Activated gamma-delta T cell (primary cell): ENCODE data around the gene KCNK13.
"Not testable (repeated sequence)": the region's sequence is repeated elsewhere in the genome, so short reads cannot be mapped to it uniquely, and the experiment has no call there.

Experiments
- DNase-seq: peaks from one replicate; lab custom pipeline; 2025; lab: John Stamatoyannopoulos, UW

The KCNK13 gene

DNA sequence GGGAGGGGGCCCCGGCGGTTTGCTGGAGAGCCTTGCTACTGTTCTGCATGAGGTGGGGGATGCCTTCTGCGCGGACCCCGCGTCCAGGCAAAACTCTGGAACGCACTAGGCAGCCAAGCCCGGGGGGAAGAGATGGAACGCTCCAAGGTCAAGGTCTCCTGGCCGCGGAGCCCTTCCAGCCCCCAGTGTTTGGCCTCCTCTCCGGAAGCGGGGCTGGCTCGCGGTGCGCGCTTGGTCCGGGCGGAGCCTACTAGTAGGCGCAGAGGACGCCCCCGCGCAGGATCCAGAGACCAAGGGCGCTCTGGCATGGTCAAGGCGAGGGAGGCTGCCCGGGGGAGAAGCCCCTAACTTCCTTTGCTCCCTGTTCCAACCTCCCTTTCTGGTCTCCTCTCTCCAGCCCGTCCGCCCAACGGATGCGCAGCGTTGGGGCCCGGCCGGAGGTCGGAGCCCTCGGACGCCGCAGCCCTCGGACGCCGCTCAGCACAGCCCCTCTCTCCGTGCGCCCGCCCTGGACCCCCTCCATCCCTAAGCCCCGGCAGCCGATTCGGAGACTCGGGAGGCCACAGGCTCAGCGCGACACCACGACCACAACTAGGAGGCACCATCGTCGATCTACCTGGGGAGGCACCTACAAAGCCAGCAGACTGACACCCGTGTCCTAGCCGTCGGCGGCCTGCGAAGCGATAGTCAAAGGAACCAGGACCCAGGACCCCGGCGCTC is 669 bp upstream of the KCNK13 start:
- no peak for DNase-seq

DNA sequence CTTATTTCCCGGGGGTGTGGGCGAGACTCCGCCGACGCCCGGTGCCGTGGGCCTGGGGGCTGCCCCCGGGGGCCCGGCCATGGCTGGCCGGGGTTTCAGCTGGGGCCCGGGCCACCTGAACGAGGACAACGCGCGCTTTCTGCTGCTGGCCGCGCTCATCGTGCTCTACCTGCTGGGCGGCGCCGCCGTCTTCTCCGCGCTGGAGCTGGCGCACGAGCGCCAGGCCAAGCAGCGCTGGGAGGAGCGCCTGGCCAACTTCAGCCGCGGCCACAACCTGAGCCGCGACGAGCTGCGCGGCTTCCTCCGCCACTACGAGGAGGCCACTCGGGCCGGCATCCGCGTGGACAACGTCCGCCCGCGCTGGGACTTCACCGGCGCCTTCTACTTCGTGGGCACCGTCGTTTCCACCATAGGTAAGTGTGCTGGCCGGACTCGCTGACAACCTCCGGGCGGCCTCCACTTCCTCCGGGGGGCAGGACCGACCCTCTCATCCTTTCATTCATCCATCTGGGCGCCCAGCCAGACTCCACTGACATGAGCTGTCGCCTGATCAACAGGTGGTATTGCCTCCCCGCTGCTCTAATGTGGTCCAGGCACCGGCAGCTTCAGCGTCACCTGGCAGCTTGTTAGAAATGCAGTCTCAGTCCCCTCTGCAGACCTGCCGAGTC is 467 bp downstream of the KCNK13 start:
- no peak for DNase-seq

DNA sequence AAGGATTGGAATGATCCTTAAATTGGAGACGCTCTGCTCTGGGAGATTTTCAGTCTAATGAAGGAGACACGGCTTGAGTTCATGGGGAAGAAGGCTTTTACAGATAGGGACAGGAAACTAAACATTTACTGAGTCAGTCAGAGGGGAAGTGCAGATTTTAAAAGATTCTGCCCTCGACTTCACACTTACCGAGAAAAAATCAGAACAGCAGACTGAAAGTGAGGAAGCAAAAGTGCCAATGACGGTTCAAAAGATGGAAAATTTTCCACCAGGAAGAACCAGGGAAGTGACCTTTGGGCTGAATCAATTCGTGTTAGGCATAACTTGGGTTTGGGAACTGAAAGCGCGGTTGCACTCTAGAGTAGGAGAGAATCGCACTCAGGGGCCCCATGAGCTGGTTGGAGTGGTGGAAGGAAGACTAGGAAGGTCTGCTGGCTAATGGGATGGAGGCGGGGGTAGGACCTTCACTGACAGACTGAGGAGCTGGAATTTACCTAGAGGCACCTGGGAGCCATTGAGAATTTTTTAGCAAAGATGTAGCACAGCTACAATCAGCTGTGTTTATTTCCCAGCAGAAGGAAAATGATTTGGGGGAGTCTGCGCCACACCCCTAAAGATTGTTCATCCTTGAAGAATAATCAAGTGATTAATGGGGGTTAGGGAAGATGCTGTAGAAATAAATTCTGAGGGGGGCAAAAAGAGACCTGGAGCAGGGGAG is 1.2 kb downstream of the KCNK13 start:
- DNase-seq: no peak

DNA sequence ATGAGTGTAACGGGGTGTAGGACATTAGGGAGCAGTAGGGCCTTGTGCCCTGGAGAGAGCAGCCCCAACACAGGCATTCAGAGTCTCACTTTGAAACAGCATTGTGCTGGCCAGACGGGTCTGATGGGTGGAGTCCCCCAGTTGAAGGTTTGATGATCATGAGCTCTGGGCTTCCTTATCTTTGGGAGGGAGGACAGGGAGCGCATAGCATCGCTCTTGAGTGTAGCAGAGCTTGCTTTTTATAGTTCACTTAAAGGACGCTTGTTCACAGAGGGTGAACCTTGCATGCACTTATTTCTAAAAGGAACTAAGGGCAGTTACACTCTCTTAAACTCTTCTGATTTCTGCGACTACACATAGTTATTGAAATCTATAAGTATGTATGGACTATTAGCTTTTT is 10.6 kb downstream of the KCNK13 start:
- no peak for DNase-seq

DNA sequence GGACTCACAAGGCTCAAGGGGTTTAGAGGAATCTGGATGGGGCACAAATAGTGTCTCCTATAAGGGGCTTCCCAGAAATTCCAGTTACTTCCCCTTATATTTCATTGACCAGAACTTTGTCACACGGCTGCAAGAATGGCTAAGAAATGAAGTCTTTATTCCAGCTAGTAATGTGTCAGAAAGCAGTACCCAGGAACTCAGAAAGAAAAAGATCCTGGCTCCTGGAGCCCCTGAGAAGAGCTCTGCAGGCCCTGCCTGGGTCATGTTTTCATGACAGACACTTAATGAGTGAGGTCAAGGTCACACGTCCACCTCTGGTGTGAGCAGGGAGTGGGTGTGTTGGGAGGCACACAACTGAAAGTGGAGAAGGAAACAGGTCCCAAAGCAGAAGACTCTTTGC is 17.8 kb downstream of the KCNK13 start:
- DNase-seq: no peak

DNA sequence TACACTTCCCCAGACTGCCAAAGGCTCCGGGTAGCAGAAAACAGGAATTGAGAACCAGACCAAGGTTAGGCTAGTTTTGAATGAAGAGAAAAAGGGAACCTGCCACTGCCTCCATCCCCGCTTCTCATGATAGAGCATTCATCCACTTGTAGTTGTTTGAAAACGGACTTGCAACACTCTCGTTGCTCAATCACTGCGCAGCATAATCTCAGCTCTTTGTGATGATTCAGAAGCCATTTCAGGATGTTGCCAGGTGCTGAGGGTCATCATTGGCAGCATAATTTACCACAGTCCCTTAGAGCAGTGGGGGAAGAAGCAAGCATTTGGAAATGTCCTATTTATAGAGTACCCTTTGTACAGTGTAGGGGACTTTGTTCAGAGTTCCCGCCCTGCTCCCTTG is 25.6 kb downstream of the KCNK13 start:
- no peak for DNase-seq

DNA sequence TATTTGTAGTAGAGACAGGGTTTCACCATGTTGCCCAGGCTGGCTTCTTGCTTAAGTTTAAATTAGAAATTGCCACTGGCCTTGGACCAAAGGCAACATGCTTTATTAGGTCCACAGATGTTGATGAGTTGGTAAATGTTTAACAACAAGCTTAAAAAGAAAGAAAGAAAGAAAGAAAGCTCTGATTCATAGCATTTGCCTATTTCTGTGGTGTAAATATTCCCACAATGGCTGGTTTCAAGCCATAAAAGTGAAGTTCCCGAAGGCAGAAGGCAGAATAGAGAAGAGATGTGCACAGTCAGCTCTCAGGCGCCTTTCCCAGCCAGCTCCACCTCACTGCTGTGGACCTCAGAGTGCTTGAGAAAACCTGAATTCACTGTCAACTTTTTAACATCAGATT is 26.4 kb downstream of the KCNK13 start:
- no peak for DNase-seq

DNA sequence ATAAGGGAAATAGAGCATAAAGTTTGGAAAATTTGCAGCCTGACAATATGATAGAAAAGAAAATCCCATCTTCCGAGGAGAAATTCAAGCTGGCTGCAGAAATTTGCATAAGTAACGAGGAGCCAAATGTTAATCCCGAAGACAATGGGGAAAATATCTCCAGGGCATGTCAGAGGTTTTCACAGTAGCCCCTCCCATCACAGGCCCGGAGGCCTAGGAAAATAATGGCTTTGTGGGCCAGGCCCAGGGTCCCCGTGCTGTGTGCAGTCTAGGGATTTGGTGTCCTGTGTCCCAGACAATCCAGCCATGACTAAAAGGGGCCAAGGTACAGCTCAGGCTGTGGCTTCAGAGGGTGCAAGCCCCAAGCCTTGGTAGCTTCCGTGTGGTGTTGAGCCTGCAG is 27.7 kb downstream of the KCNK13 start:
- not testable (repeated sequence) for DNase-seq

DNA sequence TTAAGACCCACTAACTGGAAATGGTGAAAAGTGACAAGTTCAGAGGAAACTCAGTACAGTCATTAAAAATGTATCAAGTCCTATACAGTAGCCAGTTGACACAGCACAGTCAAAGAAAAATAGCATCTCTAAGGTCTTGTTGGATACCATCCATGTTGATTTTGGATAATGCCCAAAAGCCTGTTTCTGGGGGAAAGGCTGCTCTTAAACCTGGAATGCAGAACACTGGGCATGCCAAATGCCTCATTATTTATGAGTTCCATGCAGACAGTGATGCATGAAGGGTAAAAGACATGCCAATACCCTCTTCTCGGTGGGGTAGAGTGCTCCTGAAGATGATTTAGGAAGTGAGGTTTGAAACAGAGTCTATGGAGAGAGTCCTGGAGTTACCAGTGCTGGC is 29.6 kb downstream of the KCNK13 start:
- DNase-seq: no peak

DNA sequence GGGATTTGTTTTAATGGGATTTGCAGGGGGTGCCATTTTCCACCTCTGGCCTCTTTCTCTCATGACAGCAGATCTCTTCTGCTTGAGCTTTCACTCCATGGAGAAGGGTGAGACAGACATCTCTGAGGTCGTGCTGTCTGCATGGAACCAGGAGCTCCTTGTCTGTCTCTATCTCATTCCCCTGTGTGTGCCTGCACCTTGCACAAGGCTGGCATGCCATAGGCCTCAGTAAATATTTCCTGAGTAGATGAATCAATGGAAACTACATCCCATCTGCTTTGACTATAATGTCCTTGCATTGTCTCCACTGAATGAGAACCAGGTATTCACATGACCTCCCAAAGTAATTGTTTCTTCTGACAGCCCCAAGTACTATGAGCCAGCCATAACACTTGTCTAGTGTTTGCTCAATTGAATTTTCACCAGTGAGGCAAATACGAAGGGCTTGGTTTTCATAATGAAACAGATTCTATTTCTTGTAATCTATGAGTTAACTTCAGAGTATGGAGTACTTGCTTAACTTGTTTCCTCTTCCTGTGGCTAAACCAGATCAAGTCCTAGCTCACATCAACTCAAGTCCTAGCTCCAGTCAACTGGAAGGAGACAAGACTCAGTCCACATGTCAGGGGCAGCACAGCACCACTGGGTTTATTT is 32.3 kb downstream of the KCNK13 start:
- no peak for DNase-seq

DNA sequence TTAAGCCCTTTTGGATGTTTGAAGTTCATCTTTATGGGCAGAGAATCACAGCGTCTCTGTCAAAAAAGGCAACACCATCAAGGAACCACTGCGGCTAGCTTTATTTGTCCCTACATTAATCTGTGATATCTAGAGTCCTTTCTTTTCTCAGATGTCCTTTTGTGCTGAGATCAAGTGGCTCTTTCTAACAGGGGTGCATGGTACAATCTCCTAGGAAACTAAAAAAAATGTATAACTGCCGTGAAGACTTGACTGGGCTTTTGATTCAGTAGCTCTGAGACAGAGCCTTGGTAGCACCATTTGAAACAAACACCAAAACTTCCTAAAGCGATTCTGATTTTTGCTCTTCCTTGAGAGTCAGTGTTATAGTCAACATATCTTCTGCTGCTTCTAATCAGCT is 33.3 kb downstream of the KCNK13 start:
- no peak for DNase-seq

DNA sequence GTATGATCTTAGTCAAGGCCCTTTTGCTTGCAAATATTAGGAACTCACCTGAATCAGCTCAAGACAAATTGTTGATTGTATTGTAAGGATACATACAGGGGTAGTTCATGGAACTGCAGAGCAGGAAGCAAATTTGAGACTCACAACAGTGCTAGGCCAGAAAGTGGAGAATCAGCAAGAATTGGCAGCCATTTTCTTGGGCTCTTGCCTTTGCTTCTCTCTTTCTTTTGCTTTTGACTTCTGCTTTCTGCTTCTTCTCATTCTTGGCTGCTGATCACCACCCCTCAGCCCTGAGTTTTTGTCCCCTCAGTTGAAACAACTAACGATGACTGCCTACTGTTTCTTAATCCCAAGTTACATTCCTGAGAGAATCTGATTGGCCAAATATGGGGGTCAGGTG is 34.8 kb downstream of the KCNK13 start:
- no peak for DNase-seq

DNA sequence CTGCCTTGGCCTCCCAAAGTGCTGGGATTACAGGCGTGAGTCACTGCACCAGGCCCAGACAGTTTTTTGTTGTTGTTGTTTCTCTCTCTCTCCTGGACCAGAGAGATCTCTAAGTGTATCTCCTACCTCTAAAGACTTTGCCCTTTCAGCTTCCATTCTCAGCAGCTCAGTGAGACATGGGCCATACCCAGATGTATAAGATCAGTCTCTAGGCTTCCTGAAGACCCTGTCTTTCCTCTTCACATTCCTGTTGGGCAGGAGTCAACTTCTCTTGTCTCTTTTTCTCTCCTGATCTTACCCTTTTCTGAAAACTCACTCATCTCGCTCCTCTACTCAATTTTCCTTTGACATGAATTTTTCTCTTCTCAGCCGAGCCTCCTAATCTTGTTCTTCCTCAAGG is 42.0 kb downstream of the KCNK13 start:
- DNase-seq: no peak

DNA sequence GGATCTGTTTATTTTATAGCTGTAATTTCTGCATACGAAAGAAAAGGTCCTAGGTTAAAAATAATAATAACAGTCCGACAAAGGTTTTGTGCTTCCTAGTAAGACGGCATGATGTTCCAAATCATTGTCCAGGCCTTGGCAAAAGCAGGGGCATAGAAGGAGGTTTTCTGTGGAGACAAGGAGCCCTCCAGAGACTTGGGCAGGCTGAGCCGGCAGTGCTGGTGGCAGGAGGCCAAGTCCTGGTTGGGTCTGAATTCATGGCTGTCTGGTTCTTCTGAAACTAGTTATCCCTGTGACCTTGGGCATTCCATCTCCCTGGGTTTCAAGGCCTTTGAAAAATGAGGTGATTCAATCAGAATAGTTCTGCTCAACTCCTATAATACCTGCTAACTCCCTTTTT is 44.0 kb downstream of the KCNK13 start:
- DNase-seq: no peak

DNA sequence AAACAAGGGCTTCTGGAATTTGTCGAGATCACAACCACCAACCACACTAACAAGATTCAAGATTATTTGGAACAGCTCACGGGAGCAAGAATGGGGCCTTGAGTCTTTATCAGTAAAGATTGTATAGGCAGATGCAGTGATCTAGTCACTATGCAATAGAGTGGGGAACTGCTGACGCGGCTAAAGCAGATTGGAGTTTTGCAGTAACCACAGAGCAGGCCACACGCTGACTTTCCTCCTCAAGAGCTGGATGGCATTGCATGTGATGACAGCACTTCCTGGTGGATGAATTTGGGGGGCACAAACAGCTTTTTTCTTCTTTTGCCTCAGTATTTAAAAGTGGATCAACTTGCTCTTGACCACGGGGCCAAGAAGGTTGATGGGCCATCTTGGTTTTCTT is 46.0 kb downstream of the KCNK13 start:
- no peak for DNase-seq

DNA sequence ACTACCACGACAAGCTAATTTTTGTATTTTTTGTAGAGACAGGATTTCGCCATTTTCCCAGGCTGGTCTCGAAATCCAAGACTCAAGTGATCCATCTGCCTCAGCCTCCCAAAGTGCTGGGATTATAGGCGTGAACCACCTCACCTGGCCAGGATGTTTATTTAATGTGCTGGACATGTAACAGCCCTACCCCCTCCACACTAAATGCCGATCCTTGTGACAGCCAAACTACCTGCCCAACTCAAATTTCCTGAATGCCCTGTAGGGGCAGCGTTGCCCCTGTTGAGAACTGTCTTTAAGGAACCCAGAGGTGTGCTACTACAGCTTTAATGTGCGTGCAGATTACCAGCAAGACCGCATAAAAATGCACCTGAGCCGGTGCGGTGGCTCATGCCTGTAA is 48.1 kb downstream of the KCNK13 start:
- no peak for DNase-seq

DNA sequence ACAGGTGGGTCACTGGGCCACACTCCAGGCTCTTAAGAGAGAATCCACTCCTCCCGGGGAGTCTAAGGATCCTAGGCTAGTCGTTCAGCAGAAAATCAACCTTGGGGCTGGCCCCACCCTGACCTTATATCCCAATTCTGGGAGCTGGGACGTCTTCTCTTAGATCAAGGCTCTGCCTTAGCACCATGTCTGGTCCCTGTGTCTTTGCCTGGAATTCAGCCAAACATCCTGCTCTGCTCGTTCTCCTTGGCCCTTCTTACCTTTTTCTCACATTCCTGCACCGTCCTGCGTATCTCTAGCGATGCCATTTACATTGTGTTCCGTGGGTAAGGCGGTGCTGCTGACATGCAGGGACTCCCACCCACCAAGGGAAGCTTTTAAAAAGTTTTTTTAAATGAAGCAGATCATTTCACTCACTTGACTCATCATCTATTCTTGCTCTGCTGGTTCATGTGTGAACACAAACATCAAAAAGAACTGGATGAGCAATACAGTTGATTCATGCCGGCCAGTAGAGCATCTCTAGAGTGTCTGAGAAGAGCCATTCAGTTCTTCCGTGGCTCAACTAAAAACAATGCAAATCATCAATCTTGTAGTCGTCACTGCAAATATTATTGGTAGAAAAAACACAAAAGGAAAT is 50.2 kb downstream of the KCNK13 start:
- no peak for DNase-seq

DNA sequence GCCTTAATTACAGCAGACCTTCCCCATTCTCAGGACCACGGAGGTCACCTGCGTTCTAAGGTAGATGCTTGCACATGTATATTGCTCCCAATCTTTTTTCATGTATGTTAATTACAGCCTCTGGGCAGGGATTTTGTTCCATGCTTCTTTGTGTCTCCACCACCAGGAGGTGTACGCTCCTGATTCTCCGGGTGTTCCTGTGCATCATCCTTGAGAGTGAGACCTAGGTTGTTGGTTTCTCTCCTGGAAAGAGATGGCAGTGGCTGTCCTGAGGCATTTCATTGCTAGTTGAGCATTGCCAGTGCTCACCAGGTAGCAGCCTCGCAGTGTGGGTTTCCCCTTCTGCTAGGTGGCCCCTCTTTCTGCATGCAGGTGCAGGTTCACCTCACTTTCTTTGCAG is 52.8 kb downstream of the KCNK13 start:
- DNase-seq: no peak

DNA sequence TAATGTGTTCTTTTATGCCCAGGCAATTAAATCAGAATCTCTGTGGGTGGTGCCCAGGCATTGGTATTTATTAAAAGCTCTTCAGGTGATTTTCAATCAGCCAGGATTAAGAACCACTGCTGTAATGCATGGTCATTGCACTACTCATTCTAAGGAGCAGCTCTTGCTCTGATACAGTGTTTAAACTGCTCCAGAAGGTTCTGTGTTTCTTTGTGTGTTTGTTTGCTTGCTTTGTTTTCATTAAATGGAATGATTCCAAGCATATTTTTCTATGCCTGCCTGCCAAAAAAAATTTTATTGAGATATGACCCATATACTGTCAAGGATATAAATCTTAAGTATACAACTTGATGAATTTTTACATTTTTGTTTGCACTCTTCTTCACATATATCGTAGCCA is 54.0 kb downstream of the KCNK13 start:
- DNase-seq: no peak

DNA sequence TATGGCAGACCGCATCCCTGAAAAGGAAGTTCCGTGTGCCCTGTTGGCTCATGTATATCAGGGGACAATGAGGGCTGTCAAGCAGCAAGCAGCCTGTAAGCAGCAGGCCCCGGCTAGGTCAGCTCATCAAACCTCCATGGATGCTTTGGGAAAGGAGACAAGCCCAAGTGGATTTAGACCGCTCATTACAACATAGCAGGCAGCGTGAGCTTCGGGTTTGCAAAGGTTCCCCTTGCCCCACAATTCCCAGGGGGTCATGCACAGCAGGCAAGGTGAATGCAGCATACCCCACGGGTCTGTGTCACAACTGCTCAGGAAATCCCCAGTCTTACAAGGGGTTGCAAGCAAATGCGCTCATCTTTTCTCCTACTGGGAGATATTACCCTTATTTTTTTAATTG is 54.6 kb downstream of the KCNK13 start:
- no peak for DNase-seq

DNA sequence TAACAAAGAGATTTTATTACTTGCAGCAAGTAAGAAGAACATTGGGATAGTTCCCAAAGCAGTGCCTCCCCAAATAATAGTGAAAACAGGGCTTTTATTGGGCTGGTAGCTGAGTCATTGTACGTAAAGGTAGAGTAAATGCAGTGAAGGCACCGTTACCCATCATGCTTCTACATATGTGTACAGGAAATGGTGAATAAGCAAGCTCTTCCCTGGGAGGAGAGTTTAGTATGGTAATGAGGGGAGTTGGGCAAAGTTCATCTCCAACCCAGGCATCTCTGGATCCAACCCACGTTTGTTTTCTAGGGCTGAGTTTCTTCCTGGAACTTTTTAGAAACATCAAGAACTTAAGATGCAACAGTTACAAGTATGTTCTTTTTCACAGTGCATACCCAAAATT is 56.2 kb downstream of the KCNK13 start:
- no peak for DNase-seq

DNA sequence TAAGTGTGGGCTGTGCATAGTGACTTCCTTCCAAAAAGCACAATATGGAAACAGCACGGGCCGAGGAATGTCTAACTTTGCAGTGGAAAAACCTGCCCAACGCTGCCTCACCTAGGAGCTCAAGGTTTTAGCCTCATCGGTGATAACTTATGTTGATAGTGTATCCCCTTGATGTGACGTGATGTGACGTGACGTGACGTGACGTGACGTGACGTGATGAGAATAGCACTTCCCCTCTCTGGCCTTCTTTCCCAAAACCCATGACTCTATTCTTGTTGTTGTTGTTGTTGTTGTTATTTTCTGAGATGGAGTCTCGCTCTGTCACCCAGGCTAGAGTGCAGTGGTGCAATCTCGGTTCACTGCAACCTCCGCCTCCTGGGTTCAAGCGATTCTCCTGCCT is 64.5 kb downstream of the KCNK13 start:
- DNase-seq: no peak
